HG03097 (cell line): ENCODE measurements around the gene TMEM87B.
"Not testable (repeated sequence)": the region's sequence is repeated elsewhere in the genome, so short reads cannot be mapped to it uniquely, and the experiment has no call there.

Source experiments
- ATAC-seq: cut with Tn5 transposase; IDR thresholded peaks from one replicate; pipeline ENCODE4 v1.9.1; 2021; ENCODE audit not compliant: unreplicated experiment, low FRiP score

TMEM87B gene

DNA sequence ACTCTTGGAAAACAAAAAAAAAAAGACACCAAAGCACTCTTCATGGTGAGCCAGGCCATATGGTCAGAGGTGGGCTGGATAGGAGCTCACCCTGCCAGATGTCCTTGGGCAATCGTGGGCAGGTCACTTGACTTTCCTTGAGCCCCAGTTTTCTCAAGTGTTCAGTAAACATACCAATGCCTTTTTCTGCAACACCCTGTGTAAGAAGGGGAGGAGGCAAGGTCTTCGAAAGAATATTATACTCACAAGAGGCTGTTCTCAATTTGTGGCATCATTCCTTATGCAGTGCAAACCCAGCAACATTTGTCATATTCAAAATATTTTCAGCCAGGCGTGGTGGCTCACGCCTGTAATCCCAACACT, 22.9 kb upstream of the TMEM87B start:
- no peak for ATAC-seq

GRCh38 chr2:112032689-112033465, 22.2 kb upstream of the TMEM87B start:
- no peak for ATAC-seq

GRCh38 chr2:112033600-112033999, 21.5 kb upstream of the TMEM87B start:
- no peak for ATAC-seq

DNA sequence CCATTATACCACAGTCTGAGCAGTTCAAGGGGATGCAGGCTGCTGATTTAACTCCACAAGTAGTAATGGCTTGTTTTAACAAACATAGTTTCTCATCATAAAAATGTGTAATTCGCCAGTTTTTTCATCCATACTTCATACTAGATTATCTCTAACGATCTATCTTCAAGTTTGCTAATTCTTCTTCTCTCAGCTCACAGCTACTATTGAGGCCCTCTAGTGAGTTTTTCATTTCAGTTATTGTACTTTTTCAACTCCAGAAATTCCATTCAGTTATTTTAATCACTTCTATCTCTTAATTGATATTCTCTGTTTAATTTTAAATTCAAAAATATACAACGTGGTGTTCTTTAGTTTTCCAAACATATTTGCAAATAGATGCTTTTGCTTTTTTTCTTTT, 20.1 kb upstream of the TMEM87B start:
- no peak for ATAC-seq

- ATAC-seq, result no peak
These were observed 19.3 kb upstream of the TMEM87B start for GRCh38 chr2:112035786-112036185.

GRCh38 chr2:112039556-112039955, 15.5 kb upstream of the TMEM87B start:
- not testable (repeated sequence) for ATAC-seq

- not testable (repeated sequence) for ATAC-seq
These were observed 15.0 kb upstream of the TMEM87B start for GRCh38 chr2:112040066-112040465.

- not testable (repeated sequence) for ATAC-seq
These were observed 13.6 kb upstream of the TMEM87B start for GRCh38 chr2:112041460-112041859.

- ATAC-seq, result no peak
These were observed 9.5 kb upstream of the TMEM87B start for GRCh38 chr2:112045446-112046014.

GRCh38 chr2:112046231-112046630, 8.8 kb upstream of the TMEM87B start:
- ATAC-seq, result no peak

GRCh38 chr2:112047537-112048235, 7.4 kb upstream of the TMEM87B start:
- no peak for ATAC-seq

- no peak for ATAC-seq
These were observed 6.9 kb upstream of the TMEM87B start for GRCh38 chr2:112048236-112048592.

GRCh38 chr2:112048887-112049286, 6.2 kb upstream of the TMEM87B start:
- no peak for ATAC-seq

- no peak for ATAC-seq
These were observed 4.8 kb upstream of the TMEM87B start for GRCh38 chr2:112050316-112050715.

DNA sequence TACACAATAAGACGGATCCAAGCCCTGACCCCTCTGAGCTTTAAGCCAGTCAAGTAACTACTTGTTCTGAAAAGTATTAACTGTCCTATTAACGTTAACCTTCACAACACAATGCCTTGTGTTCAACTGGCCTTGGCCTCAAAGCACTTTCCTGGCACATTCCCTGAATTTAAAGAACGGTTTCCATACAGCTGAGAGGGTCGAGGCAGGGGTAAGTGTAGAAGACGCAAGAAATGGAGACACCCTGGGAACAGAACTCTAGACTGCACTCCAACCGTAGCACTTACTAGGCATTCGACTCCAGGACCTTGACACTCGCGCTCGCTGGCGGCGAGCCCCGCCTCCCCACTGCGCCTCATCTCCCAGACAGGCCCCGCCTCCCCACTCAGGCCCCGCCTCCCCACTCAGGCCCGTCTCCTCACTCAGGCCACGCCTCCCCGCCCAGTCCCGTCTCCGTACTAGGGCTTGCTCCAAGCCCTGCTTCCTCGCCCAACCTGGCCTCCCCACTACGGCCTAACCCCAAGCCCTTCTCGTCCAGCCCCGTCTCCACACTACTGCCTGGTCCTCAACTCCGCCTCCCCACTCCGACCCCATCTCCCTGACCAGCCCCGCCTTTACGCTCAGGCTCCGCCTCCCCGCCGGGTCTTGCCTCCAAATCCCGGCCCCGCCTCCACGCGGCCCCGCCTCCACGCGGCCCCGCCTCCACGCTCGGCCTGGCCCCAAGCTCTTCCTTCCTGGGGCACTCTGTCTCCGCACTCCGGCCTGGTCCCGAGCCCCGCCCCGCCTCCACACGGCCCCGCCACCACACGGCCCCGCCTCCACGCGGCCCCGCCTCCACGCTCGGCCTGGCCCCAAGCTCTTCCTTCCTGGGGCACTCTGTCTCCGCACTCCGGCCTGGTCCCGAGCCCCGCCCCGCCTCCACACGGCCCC, 887 bp upstream of the TMEM87B start:
- peak; percentile 58 for ATAC-seq

DNA sequence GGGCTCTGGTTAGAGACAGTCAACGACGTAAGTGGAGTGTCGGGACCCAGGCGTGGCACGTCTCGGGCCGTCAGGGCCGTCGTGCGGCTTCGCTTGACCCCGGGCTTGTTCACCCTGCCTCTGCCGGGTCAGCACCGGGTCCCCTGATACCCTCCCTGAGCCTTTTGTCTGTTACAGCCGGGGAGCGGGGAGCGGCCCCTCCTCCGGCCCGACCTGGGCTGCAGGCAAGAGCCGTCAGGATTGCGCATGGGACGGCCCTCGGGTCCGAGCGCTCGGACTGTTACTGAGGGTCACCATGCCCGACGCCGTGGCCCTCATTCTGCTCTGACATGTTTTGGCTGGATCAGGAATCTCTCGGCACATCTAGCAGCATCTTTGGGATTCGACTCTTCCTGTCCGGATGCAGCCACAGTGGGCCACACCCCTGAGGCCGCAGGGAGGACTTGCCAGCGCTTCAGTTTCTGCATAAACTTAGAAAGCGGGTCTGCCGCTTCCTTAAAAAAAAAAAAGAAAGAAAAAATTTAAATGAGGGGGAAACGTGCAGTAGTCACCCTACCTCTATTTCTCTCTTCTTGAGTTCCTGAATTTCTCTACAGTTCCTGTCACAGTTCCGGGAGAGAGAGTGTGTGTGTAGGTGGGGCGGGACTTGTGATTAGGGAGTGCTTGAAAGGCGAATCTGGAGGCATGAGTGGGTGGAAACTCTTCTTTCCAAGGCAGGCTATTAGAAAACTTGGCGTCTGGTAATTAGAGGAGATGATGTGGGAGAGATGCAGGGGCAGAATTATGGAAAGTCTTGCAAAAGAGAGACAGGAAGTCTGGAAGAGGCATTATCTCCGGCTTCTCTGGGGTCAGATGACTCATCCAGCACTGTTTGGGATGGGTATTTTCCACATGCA, 909 bp downstream of the TMEM87B start:
- ATAC-seq, result no peak

- ATAC-seq, result no peak
These were observed 1.5 kb downstream of the TMEM87B start for GRCh38 chr2:112056626-112056987.

GRCh38 chr2:112059671-112060070, 4.6 kb downstream of the TMEM87B start:
- no peak for ATAC-seq

DNA sequence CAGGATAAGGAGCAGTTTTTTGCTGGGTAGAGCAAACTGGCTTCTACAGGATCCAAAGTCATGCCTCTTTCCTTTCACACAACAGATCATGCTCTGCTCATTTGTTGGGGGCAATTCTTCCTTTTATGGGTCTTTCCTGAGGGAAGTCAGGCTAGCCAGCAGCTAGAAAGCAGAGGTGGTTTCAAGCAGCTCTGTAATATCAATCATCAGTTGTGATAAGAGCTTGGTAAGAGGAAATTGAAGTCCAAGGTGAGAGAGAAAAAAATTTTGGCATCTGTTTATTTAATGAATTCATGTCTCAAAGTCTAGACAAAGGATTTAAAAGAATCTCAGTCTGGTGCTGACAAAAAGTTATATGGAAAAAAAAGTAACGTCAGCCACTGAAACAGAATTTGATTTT, 6.2 kb downstream of the TMEM87B start:
- no peak for ATAC-seq

DNA sequence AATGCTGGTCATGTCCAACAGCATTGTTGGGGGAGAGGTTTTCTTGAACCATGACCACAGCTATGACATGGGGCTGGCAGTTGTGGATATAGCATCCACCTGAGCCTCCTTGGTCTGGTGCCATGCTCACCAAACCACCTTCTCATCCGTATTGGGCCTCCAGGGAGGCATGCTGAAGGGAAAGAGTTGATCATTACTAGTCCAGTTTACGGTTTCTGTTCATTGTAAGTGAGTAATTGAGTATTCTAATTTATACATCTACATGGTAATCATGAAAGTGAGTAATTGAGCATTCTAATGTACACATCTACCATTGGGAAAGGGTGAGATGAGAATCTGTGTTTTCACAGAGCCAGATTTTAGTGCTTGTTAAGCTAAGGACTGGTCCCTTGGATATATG, 6.8 kb downstream of the TMEM87B start:
- ATAC-seq, result no peak
